Glutamatergic neuron (in vitro differentiated cells): ENCODE data around the gene FRMD3. TPM values are rescaled to one million over a fixed set of nuclear protein-coding genes. Genes with fewer than 3 reads are reported as not detected.
"Not testable (repeated sequence)": the region's sequence is repeated elsewhere in the genome, so short reads cannot be mapped to it uniquely, and the experiment has no call there.

Experiments
- DNase-seq: peaks from one replicate; pipeline ENCODE4 v3.0.0; 2022
- H3K27ac Mint-ChIP-seq: one replicate; pipeline ENCODE4 v1.8.0; 2020; ENCODE audit warnings: mild to moderate bottlenecking, mixed read lengths, inconsistent platforms; ENCODE audit not compliant: unreplicated experiment
- H3K27me3 Mint-ChIP-seq: one replicate; pipeline ENCODE4 v1.8.0; 2020; ENCODE audit warnings: mild to moderate bottlenecking, moderate library complexity, mixed read lengths, inconsistent platforms; ENCODE audit not compliant: unreplicated experiment
- H3K36me3 Mint-ChIP-seq: one replicate; pipeline ENCODE4 v1.8.0; 2020; ENCODE audit warnings: mild to moderate bottlenecking, mixed read lengths, inconsistent platforms; ENCODE audit not compliant: unreplicated experiment
- H3K4me1 Mint-ChIP-seq: one replicate; pipeline ENCODE4 v1.8.0; 2020; ENCODE audit warnings: mild to moderate bottlenecking, low read depth, mixed read lengths, inconsistent platforms; ENCODE audit not compliant: unreplicated experiment
- H3K4me3 Mint-ChIP-seq: one replicate; pipeline ENCODE4 v1.8.0; 2020; ENCODE audit warnings: mild to moderate bottlenecking, mixed read lengths, inconsistent platforms; ENCODE audit not compliant: unreplicated experiment
- H3K9me3 Mint-ChIP-seq: one replicate; pipeline ENCODE4 v1.8.0; 2020; ENCODE audit warnings: mild to moderate bottlenecking, moderate library complexity, mixed read lengths, inconsistent platforms; ENCODE audit not compliant: unreplicated experiment
- total RNA-seq: library from RNA; stranded (reverse); fragmentation: NEBNext Ultra II Directional; extraction: Animal tissue kit (Norgen Biotek cat#: 25700); gene quantifications from one replicate; pipeline ENCODE4 v1.2.1, GENCODE V29; 2021; ENCODE audit not compliant: unreplicated experiment
- TF ChIP-seq, protein P1 (sequence below): fragments of 200-600 bp; sonication (generic); IDR thresholded peaks from one replicate; pipeline ENCODE4 v1.5.0; 2021; ENCODE audit not compliant: partially characterized antibody, unreplicated experiment

The FRMD3 gene
- total RNA-seq, 1 donor from 2014 or later, result 20.7 TPM

DNA sequence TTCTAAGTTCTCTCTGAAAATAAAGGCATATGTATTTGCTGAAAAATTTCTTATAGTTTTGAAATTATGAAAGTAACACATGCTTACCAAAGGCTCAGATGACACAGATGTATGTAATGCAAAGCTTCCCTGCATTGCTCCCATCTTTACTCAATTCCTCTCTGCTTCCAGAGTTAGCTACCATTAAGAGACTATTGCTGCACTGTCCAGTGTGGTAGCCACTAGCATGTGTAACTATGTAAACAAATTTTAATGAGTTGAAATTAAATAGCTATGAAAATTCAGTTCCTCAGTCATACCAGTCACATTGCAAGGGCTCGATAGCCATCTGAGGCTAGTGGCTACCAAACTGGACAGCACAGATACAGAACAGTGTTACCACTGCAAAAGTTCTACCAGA is 17.9 kb downstream of the FRMD3 start:
- H3K27ac Mint-ChIP-seq, result no peak overlapping the region
- H3K9me3 Mint-ChIP-seq, result peaks cover 4% of the 10 kb centered on the region
- H3K4me3 Mint-ChIP-seq, result no peak overlapping the region
- no peaks in the 10 kb centered on the region for H3K4me1 Mint-ChIP-seq
- peaks cover 4% of the 10 kb centered on the region for H3K36me3 Mint-ChIP-seq
- TF ChIP-seq, protein P1, sequence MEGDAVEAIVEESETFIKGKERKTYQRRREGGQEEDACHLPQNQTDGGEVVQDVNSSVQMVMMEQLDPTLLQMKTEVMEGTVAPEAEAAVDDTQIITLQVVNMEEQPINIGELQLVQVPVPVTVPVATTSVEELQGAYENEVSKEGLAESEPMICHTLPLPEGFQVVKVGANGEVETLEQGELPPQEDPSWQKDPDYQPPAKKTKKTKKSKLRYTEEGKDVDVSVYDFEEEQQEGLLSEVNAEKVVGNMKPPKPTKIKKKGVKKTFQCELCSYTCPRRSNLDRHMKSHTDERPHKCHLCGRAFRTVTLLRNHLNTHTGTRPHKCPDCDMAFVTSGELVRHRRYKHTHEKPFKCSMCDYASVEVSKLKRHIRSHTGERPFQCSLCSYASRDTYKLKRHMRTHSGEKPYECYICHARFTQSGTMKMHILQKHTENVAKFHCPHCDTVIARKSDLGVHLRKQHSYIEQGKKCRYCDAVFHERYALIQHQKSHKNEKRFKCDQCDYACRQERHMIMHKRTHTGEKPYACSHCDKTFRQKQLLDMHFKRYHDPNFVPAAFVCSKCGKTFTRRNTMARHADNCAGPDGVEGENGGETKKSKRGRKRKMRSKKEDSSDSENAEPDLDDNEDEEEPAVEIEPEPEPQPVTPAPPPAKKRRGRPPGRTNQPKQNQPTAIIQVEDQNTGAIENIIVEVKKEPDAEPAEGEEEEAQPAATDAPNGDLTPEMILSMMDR, result no peak
- peaks cover 2% of the 10 kb centered on the region for H3K27me3 Mint-ChIP-seq
- no peak for DNase-seq

DNA sequence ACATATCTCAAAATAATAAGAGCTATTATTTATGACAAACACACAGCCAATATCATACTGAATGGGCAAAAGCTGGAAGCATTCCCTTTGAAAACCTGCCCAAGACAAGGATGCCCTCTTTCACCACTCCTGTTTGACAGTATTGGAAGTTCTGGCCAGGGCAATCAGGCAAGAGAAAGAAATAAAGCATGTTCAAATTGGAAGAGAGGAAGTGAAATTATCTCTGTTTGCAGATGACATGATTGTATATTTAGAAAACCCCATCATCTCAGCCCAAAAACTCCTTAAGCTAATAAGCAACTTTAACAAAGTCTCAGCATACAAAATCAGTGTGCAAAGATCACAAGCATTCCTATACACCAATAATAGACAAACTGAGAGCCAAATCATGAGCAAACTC is 20.2 kb downstream of the FRMD3 start:
- H3K9me3 Mint-ChIP-seq, H3K4me1 Mint-ChIP-seq, H3K4me3 Mint-ChIP-seq, DNase-seq, H3K36me3 Mint-ChIP-seq, H3K27ac Mint-ChIP-seq, H3K27me3 Mint-ChIP-seq: not testable (repeated sequence)

DNA sequence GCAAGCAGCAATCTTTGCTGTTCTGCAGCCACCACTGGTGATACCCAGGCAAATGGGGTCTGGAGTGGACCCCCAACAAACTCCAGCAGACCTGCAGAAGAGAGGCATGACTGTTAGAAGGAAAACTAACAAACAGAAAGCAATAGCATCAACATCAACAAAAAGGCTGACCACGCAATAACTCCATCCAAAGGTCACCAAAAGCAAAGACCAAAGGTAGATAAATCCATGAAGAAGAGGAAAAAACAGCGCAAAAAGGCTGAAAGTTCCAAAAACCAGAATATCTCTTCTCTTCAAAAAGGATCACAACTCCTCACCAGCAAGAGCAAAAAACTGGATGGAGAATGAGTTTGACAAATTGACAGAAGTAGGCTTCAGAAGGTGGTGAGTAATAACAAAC is 23.4 kb downstream of the FRMD3 start:
- Mint-ChIP-seq H3K36me3 (peaks cover 4% of the 10 kb centered on the region), H3K9me3 (peaks cover 4% of the 10 kb centered on the region), H3K4me1 (no peaks in the 10 kb centered on the region), H3K27ac (no peak overlapping the region), H3K27me3 (peaks cover 2% of the 10 kb centered on the region), H3K4me3 (no peak overlapping the region)
- TF ChIP-seq, protein P1, result no peak
- DNase-seq, result no peak

DNA sequence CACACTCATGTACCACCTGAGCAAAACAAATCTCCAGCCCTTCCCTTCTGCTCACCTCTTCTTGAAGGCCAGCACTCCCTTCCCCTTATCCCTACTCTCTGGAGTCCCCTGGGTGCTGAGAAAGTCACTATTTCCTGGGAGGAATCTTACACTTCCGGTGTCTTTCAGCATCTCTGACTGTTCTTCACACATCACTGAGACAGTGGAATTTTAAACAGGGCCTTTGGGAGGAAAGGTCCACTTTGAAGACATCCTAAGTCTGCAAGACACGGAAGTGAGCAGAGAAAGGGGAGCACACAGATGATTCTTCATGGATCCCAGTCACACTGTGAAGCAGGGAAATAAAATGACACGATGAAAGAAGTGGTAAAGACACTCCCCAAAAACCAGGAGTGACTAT is 25.6 kb downstream of the FRMD3 start:
- H3K4me1 Mint-ChIP-seq, result peaks cover 1% of the 10 kb centered on the region
- no peak for DNase-seq
- H3K36me3 Mint-ChIP-seq, result peaks cover 6% of the 10 kb centered on the region
- peaks cover 6% of the 10 kb centered on the region for H3K9me3 Mint-ChIP-seq
- peaks cover under 1% of the 10 kb centered on the region for H3K27me3 Mint-ChIP-seq
- TF ChIP-seq, protein P1, result no peak
- H3K27ac Mint-ChIP-seq, result no peak overlapping the region
- no peak overlapping the region for H3K4me3 Mint-ChIP-seq

DNA sequence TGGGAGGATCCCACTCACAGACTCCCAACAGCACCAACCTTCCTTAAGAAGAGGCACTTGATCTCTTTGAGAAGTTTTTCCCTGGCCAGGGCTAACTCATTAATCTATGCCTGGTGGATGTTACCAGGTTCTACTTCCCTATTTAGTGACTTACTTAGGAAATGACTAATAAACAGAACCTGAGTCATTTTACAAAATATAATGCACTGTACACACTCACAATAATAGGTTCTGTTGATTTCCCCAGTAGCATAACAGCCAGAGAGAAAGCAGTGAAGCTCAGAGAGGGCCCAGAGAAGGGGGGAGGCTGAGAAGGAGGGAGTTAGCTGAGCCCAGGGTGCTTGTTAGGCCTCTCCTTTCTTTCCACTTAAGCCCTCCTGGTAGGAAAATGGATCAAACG is 27.1 kb downstream of the FRMD3 start:
- H3K27ac Mint-ChIP-seq, result no peak overlapping the region
- peaks cover 4% of the 10 kb centered on the region for H3K9me3 Mint-ChIP-seq
- no peak overlapping the region for H3K4me3 Mint-ChIP-seq
- peaks cover 1% of the 10 kb centered on the region for H3K4me1 Mint-ChIP-seq
- peaks cover 4% of the 10 kb centered on the region for H3K36me3 Mint-ChIP-seq
- TF ChIP-seq, protein P1, result no peak
- DNase-seq, result no peak
- H3K27me3 Mint-ChIP-seq, result no peaks in the 10 kb centered on the region

DNA sequence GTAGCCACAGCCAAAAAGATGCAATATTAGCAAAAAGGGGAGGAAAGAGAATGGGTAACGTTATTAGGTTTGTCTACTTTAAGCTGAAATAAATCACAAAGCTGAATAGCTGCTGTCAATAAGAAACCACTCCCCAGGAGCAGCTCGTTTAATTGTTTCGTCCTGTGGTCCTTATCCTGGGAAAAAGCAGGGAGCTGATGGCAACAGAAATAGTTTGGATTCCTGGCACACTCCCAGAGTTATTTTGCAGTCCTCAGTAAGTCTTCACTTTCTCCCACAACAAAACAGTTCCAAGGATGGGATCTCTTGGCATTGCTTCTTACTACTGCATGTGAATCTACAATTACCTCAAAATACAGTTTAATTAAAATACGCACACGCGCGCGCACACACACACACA is 28.8 kb downstream of the FRMD3 start:
- peaks cover 2% of the 10 kb centered on the region for H3K9me3 Mint-ChIP-seq
- TF ChIP-seq, protein P1, result no peak
- no peak overlapping the region for H3K27ac Mint-ChIP-seq
- H3K36me3 Mint-ChIP-seq, result peaks cover 4% of the 10 kb centered on the region
- no peaks in the 10 kb centered on the region for H3K27me3 Mint-ChIP-seq
- no peak overlapping the region for H3K4me3 Mint-ChIP-seq
- H3K4me1 Mint-ChIP-seq, result peaks cover 7% of the 10 kb centered on the region
- DNase-seq, result no peak
